OCI-LY3 (cell line): Measurements from ENCODE around the gene SNX10.

Source experiments
- H2AFZ ChIP-seq: fragments of 200-600, 300-600 bp; shearing (Covaris generic); 2 replicates; pipeline ENCODE4 v1.6.0; 2014; ENCODE audit warnings: antibody characterized with exemption, low read depth, low read length
- H3K27ac ChIP-seq: fragments of 200-600, 300-600 bp; sonication (generic); 2 replicates; pipeline ENCODE4 v1.5.1; 2014; ENCODE audit warnings: mild to moderate bottlenecking, low read length, moderate library complexity, mixed read lengths
- H3K27me3 ChIP-seq: fragments of 200-600, 300-600 bp; sonication (generic); 2 replicates; pipeline ENCODE4 v1.6.1; 2014; ENCODE audit warnings: low read depth, low read length, mixed read lengths
- H3K36me3 ChIP-seq: fragments of 200-600, 300-600 bp; sonication (generic); replicated peaks from 2 replicates; pipeline ENCODE3; 2014; ENCODE audit warnings: low read depth, low read length, mixed read lengths
- H3K4me1 ChIP-seq: fragments of 300-600, 200-600 bp; sonication (generic); 2 replicates; pipeline ENCODE4 v1.6.1; 2014; ENCODE audit warnings: low read length, mixed read lengths
- H3K4me2 ChIP-seq: fragments of 200-600, 300-600 bp; sonication (generic); 2 replicates; pipeline ENCODE4 v1.6.1; 2014; ENCODE audit warnings: low read length, mixed read lengths
- H3K4me3 ChIP-seq: fragments of 300-600, 200-600 bp; sonication (generic); 2 replicates; pipeline ENCODE4 v1.5.1; 2014; ENCODE audit warnings: antibody characterized with exemption, mild to moderate bottlenecking, low read length, moderate library complexity
- H3K79me2 ChIP-seq: fragments of 300-600, 200-600 bp; shearing (Covaris generic); 2 replicates; pipeline ENCODE4 v1.6.1; 2014; ENCODE audit warnings: mild to moderate bottlenecking, low read length, mixed read lengths
- H3K9ac ChIP-seq: fragments of 300-600, 200-600 bp; shearing (Covaris generic); 2 replicates; pipeline ENCODE4 v1.6.0; 2014; ENCODE audit warnings: mild to moderate bottlenecking, low read length, moderate library complexity
- H3K9me3 ChIP-seq: fragments of 200-600, 300-600 bp; shearing (Covaris generic); 2 replicates; pipeline ENCODE4 v1.6.1; 2014; ENCODE audit warnings: low read length, mixed read lengths; ENCODE audit not compliant: insufficient read depth
- H4K20me1 ChIP-seq: fragments of 200-600, 300-600 bp; sonication (generic); 2 replicates; pipeline ENCODE4 v1.6.1; 2016; ENCODE audit warnings: low read length, mixed read lengths; ENCODE audit not compliant: insufficient read depth
- EZH2phosphoT487 ChIP-seq: fragments of 200-600 bp; shearing (Covaris generic); IDR thresholded peaks from 2 replicates; pipeline ENCODE4 v1.6.1; 2018; ENCODE audit warnings: antibody characterized with exemption, mixed run types, low read depth
- TF ChIP-seq, protein P1 (sequence below): fragments of 200-600, 300-600 bp; sonication (generic); IDR thresholded peaks from 2 replicates; pipeline ENCODE4 v1.5.1; 2014; ENCODE audit warnings: antibody characterized with exemption, low read length, low read depth

Gene SNX10

DNA sequence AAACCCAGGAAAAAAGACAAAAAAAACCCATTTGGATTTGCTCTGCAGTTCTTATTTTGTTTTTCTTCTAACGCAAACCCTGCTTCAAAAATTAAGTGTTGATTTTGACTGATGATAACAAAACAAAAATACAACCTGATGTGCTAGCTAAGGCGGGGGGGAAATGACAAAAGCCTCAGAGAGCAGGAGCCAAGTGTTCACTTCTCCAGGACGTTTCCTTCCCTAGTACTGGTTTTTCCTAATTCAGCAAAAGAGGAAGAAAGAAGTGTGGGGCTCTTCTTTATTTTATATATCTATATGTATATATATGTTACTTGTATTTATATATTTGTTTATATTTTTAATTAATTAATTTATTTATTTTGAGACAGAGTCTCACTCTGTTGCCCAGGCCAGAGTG, 28.0 kb downstream of the SNX10 start:
- no peak for TF ChIP-seq EZH2phosphoT487
- TF ChIP-seq, protein P1, sequence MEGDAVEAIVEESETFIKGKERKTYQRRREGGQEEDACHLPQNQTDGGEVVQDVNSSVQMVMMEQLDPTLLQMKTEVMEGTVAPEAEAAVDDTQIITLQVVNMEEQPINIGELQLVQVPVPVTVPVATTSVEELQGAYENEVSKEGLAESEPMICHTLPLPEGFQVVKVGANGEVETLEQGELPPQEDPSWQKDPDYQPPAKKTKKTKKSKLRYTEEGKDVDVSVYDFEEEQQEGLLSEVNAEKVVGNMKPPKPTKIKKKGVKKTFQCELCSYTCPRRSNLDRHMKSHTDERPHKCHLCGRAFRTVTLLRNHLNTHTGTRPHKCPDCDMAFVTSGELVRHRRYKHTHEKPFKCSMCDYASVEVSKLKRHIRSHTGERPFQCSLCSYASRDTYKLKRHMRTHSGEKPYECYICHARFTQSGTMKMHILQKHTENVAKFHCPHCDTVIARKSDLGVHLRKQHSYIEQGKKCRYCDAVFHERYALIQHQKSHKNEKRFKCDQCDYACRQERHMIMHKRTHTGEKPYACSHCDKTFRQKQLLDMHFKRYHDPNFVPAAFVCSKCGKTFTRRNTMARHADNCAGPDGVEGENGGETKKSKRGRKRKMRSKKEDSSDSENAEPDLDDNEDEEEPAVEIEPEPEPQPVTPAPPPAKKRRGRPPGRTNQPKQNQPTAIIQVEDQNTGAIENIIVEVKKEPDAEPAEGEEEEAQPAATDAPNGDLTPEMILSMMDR = no peak
- no peaks in the 10 kb centered on the region for H3K36me3 ChIP-seq
- no peak overlapping the region for H3K9ac ChIP-seq
- no peak overlapping the region for H3K4me2 ChIP-seq
- H3K27me3 ChIP-seq = no peaks in the 10 kb centered on the region
- no peak overlapping the region for H3K27ac ChIP-seq
- no peaks in the 10 kb centered on the region for H3K9me3 ChIP-seq
- H4K20me1 ChIP-seq = no peaks in the 10 kb centered on the region
- no peaks in the 10 kb centered on the region for H3K79me2 ChIP-seq
- no peak overlapping the region for H2AFZ ChIP-seq
- H3K4me3 ChIP-seq = no peak overlapping the region
- H3K4me1 ChIP-seq = peaks cover 4% of the 10 kb centered on the region

DNA sequence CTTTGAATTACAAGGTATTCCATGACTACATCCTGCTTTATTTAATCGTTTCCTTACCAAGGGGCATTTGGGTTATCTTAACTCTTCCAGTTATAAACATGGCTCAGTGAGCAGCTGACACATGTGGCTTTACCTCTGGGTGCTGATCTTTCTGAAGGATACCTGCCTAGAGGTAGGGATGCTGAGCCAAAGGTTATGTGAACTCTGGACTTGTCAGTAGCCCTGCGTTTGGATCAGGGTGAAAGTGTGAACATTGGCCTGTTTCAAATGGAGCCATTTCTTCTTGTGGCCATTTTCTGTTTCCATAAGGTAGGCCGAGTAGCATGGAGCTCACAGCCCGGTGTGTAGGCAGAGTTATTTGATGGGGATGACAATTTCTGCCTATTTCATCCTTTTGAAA, 29.2 kb downstream of the SNX10 start:
- no peaks in the 10 kb centered on the region for H3K4me1 ChIP-seq
- H3K4me3 ChIP-seq = no peak overlapping the region
- no peak overlapping the region for H3K9ac ChIP-seq
- no peak overlapping the region for H2AFZ ChIP-seq
- H3K4me2 ChIP-seq = no peak overlapping the region
- no peaks in the 10 kb centered on the region for H3K79me2 ChIP-seq
- H3K27me3 ChIP-seq = no peaks in the 10 kb centered on the region
- no peak overlapping the region for H3K27ac ChIP-seq
- no peaks in the 10 kb centered on the region for H4K20me1 ChIP-seq
- H3K9me3 ChIP-seq = no peaks in the 10 kb centered on the region
- H3K36me3 ChIP-seq = no peaks in the 10 kb centered on the region
- TF ChIP-seq EZH2phosphoT487 = no peak
- TF ChIP-seq, protein P1 = no peak

DNA sequence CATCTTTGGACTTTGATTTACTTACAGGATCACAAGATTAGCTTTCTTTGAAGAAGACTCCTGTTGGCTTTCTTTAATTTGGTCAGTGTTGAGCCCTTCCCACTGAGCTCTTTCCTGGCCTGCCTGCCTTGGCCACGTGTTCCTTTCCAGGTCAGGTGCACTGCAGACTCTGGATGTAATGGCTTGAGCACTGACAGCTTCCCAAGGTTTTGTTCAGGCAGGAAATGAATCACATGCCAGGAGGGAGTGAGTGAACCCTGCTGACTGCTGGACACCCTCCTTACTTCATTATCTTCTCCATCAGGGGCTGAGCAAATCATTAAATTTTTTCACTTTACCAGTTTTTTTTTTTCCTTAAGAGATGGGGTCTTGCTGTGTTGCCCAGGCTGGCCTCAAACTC, 29.8 kb downstream of the SNX10 start:
- Histone ChIP-seq H3K9me3 (no peaks in the 10 kb centered on the region), H3K4me1 (no peaks in the 10 kb centered on the region), H3K4me2 (no peak overlapping the region), H3K4me3 (no peak overlapping the region), H3K27me3 (no peaks in the 10 kb centered on the region), H3K9ac (no peak overlapping the region), H4K20me1 (no peaks in the 10 kb centered on the region), H2AFZ (no peak overlapping the region), H3K36me3 (no peaks in the 10 kb centered on the region), H3K27ac (no peak overlapping the region), H3K79me2 (no peaks in the 10 kb centered on the region)
- no peak for TF ChIP-seq EZH2phosphoT487
- TF ChIP-seq, protein P1 = no peak

DNA sequence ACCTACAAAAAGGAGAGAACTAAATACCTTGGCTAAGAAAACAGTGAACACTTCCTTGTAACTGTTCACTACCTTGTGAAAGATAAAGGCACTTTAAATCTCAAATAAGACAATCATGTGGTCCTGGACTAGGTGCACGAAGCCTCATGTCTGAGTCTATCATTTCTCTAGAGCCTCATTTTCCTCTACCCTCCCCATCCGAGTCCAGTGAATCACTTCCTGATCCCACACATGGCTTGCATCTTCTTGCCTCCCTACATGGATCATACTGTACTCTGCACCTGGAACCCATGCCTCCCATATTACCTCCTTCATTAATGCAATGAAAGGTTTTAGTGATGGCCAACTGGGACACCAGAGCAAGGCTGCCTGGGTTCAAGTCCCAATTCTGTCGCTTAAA, 34.5 kb downstream of the SNX10 start:
- peaks cover 13% of the 10 kb centered on the region for H3K4me1 ChIP-seq
- no peaks in the 10 kb centered on the region for H3K27me3 ChIP-seq
- H2AFZ ChIP-seq = no peak overlapping the region
- TF ChIP-seq, protein P1 = no peak
- TF ChIP-seq EZH2phosphoT487 = no peak
- H3K36me3 ChIP-seq = no peaks in the 10 kb centered on the region
- H3K4me2 ChIP-seq = no peak overlapping the region
- no peaks in the 10 kb centered on the region for H4K20me1 ChIP-seq
- no peak overlapping the region for H3K4me3 ChIP-seq
- H3K27ac ChIP-seq = no peak overlapping the region
- no peak overlapping the region for H3K9ac ChIP-seq
- H3K9me3 ChIP-seq = no peaks in the 10 kb centered on the region
- no peaks in the 10 kb centered on the region for H3K79me2 ChIP-seq
